ENCODE measurements around the gene LTB4R2. TPM values are rescaled to one million over a fixed set of nuclear protein-coding genes. Genes with fewer than 3 reads are reported as not detected.

The LTB4R2 gene
- total and polyA plus RNA-seq, 2 donors (not counting 1 experiment from before 2014, with no cell fraction given): 10.7 to 11.7 TPM

GRCh38 chr14:24310265-24310645 lies 315 bp downstream of the LTB4R2 start:
- H3K4me1 ChIP-seq (ENCODE audit: control insufficient read depth in 2 of 2, insufficient read depth in 2 of 2, low read length in 2 of 2): peaks cover 38 to 57% of the 10 kb centered on the region in 2 donors
- POLR2A ChIA-PET: interaction anchor here (0.9 to 2.0 kb wide), 8 partner anchors 11 to 120 kb away, joined by 3 to 17 read pairs (median 6); partner anchors contain the start of genes CHMP4A, DHRS1, KHNYN and MDP1
- DNase-seq (peak; percentile 38), ATAC-seq (ENCODE audit: low read depth) (no peak)
- no peaks in the 10 kb centered on the region for H3K27me3 ChIP-seq (replicated peaks in 1 of 4; ENCODE audit: control extremely low read depth in 1 of 4, control insufficient read depth in 3 of 4, insufficient read depth in 4 of 4, low read length in 3 of 4)
- TF ChIP-seq CTCF (IDR thresholded peaks at IDR 0.05): no peak
- no peak for TF ChIP-seq EZH2 (IDR thresholded peaks at IDR 0.05; ENCODE audit: borderline replicate concordance, insufficient read depth, low read depth, low read length, poor library complexity, severe bottlenecking)
- H3K36me3 ChIP-seq (replicated peaks in 1 of 2; ENCODE audit: control extremely low read depth in 1 of 2, control insufficient read depth in 1 of 2, extremely low read depth in 1 of 2, insufficient read depth in 2 of 2, low read length in 1 of 2): peaks cover 3 to 33% of the 10 kb centered on the region in 2 experiments
- Mint-ChIP-seq H3K4me3 (peak overlapping the region; percentile 84), H3K27me3 (no peaks in the 10 kb centered on the region), H3K9me3 (ENCODE audit: insufficient read depth) (no peaks in the 10 kb centered on the region), H3K4me1 (peaks cover 61% of the 10 kb centered on the region), H3K27ac (peak overlapping the region; percentile 91)
- H3K9ac ChIP-seq (ENCODE audit: low read length): peak overlapping the region; percentile 70
- peak overlapping the region; percentile 92 for H3K4me2 ChIP-seq (replicated peaks; ENCODE audit: low read depth, low read length, poor library complexity, severe bottlenecking)
- CTCF ChIA-PET: interaction anchor here (0.7 to 9.4 kb wide), 28 partner anchors 8 to 389 kb away, joined by 3 to 116 read pairs (median 5); partner anchors contain the start of genes CBLN3, DHRS1, IPO4 and IRF9
- H3K4me3 ChIP-seq (ENCODE audit: control extremely low read depth in 1 of 5, extremely low read depth in 1 of 5, insufficient read depth in 1 of 5, low read depth in 2 of 5, low read length in 4 of 5): peak overlapping the region in 4 of 5 experiments; percentile 45 to 71 (median 60)
- 8% methylated on average over 4 of the region's 5 CpGs for WGBS (ENCODE audit: insufficient coverage)
- H3K27ac ChIP-seq (ENCODE audit: low read length in 2 of 2): peak overlapping the region; percentile 36 to 83
- H2AFZ ChIP-seq (ENCODE audit: insufficient read depth, low read depth, low read length, poor library complexity, severe bottlenecking): peak overlapping the region; percentile 82
- peaks cover 16% of the 10 kb centered on the region for H3K79me2 ChIP-seq (ENCODE audit: control insufficient read depth, insufficient read depth, low read length)
- intact Hi-C loops (cut with micrococcal nuclease): loop anchor here (5.0 kb wide), 1 partner anchor 298 kb away; no protein-coding TSS in a partner anchor
- H4K20me1 ChIP-seq (ENCODE audit: control insufficient read depth, insufficient read depth, low read length, poor library complexity, severe bottlenecking): peaks cover 32% of the 10 kb centered on the region
- no peaks in the 10 kb centered on the region for H3K9me3 ChIP-seq (ENCODE audit: control extremely low read depth in 1 of 3, control insufficient read depth in 2 of 3, insufficient read depth in 1 of 3, low read length in 2 of 3)

All from B cell (primary cell).